ENCODE measurements around the gene IFNAR1.
"Not testable (repeated sequence)": the region's sequence is repeated elsewhere in the genome, so short reads cannot be mapped to it uniquely, and the experiment has no call there.

The IFNAR1 gene

GRCh38 chr21:33355996-33356395 lies 31.2 kb downstream of the IFNAR1 start:
- H3K9me3 ChIP-seq (ENCODE audit: control insufficient read depth, low read depth, low read length) = no peaks in the 10 kb centered on the region
- H3K27me3 ChIP-seq (ENCODE audit: control insufficient read depth, insufficient read depth, low read length) = no peaks in the 10 kb centered on the region
- H3K27ac ChIP-seq (ENCODE audit: low read length) = no peak overlapping the region
- no peak overlapping the region for H3K4me3 ChIP-seq (ENCODE audit: low read length)
- H3K9ac ChIP-seq (ENCODE audit: low read length) = no peak overlapping the region
- peaks cover 2% of the 10 kb centered on the region for H3K4me1 ChIP-seq (ENCODE audit: control insufficient read depth, low read depth, low read length)
- peaks cover 4% of the 10 kb centered on the region for H3K36me3 ChIP-seq (ENCODE audit: control insufficient read depth, low read depth, low read length)

GRCh38 chr21:33357177-33357576 lies 32.4 kb downstream of the IFNAR1 start:
- H3K36me3 ChIP-seq (ENCODE audit: control insufficient read depth, low read depth, low read length) = peaks cover 4% of the 10 kb centered on the region

GRCh38 chr21:33359446-33359845 lies 34.7 kb downstream of the IFNAR1 start:
- Histone ChIP-seq H3K9ac (ENCODE audit: low read length) (no peak overlapping the region), H3K27me3 (ENCODE audit: control insufficient read depth, insufficient read depth, low read length) (no peaks in the 10 kb centered on the region), H3K4me1 (ENCODE audit: control insufficient read depth, low read depth, low read length) (peaks cover 16% of the 10 kb centered on the region), H3K27ac (ENCODE audit: low read length) (no peak overlapping the region), H3K9me3 (ENCODE audit: control insufficient read depth, low read depth, low read length) (no peaks in the 10 kb centered on the region), H3K36me3 (ENCODE audit: control insufficient read depth, low read depth, low read length) (peaks cover 4% of the 10 kb centered on the region), H3K4me3 (ENCODE audit: low read length) (no peak overlapping the region)

More at GRCh38 chr21:33357177-33357576, 32.4 kb downstream of the IFNAR1 start:
- Histone ChIP-seq H3K27me3 (ENCODE audit: control insufficient read depth, insufficient read depth, low read length) (no peaks in the 10 kb centered on the region), H3K9ac (ENCODE audit: low read length) (no peak overlapping the region), H3K4me3 (ENCODE audit: low read length) (no peak overlapping the region), H3K4me1 (ENCODE audit: control insufficient read depth, low read depth, low read length) (peaks cover 10% of the 10 kb centered on the region), H3K27ac (ENCODE audit: low read length) (no peak overlapping the region), H3K9me3 (ENCODE audit: control insufficient read depth, low read depth, low read length) (no peaks in the 10 kb centered on the region)

GRCh38 chr21:33360281-33360680 lies 35.5 kb downstream of the IFNAR1 start:
- H3K27ac ChIP-seq (ENCODE audit: low read length) = no peak overlapping the region
- peaks cover 2% of the 10 kb centered on the region for H3K36me3 ChIP-seq (ENCODE audit: control insufficient read depth, low read depth, low read length)
- H3K9me3 ChIP-seq (ENCODE audit: control insufficient read depth, low read depth, low read length) = no peaks in the 10 kb centered on the region
- no peak overlapping the region for H3K9ac ChIP-seq (ENCODE audit: low read length)
- H3K4me1 ChIP-seq (ENCODE audit: control insufficient read depth, low read depth, low read length) = peaks cover 16% of the 10 kb centered on the region
- H3K4me3 ChIP-seq (ENCODE audit: low read length) = no peak overlapping the region
- no peaks in the 10 kb centered on the region for H3K27me3 ChIP-seq (ENCODE audit: control insufficient read depth, insufficient read depth, low read length)

GRCh38 chr21:33360881-33361602 lies 36.3 kb downstream of the IFNAR1 start:
- Histone ChIP-seq H3K4me3 (ENCODE audit: low read length) (peak overlapping the region; percentile 46), H3K27ac (ENCODE audit: low read length) (no peak overlapping the region), H3K4me1 (ENCODE audit: control insufficient read depth, low read depth, low read length) (peaks cover 16% of the 10 kb centered on the region), H3K9ac (ENCODE audit: low read length) (no peak overlapping the region), H3K27me3 (ENCODE audit: control insufficient read depth, insufficient read depth, low read length) (no peaks in the 10 kb centered on the region), H3K36me3 (ENCODE audit: control insufficient read depth, low read depth, low read length) (no peaks in the 10 kb centered on the region), H3K9me3 (ENCODE audit: control insufficient read depth, low read depth, low read length) (no peaks in the 10 kb centered on the region)

GRCh38 chr21:33362044-33362555 lies 37.3 kb downstream of the IFNAR1 start:
- H3K36me3 ChIP-seq (ENCODE audit: control insufficient read depth, low read depth, low read length) = no peaks in the 10 kb centered on the region
- H3K27me3 ChIP-seq (ENCODE audit: control insufficient read depth, insufficient read depth, low read length) = no peaks in the 10 kb centered on the region
- H3K4me1 ChIP-seq (ENCODE audit: control insufficient read depth, low read depth, low read length) = peaks cover 16% of the 10 kb centered on the region
- H3K4me3 ChIP-seq (ENCODE audit: low read length) = peak overlapping the region; percentile 46
- peak overlapping the region; percentile 37 for H3K27ac ChIP-seq (ENCODE audit: low read length)
- peak overlapping the region; percentile 44 for H3K9ac ChIP-seq (ENCODE audit: low read length)
- peaks cover 4% of the 10 kb centered on the region for H3K9me3 ChIP-seq (ENCODE audit: control insufficient read depth, low read depth, low read length)

- H3K36me3 ChIP-seq (ENCODE audit: control insufficient read depth, low read depth, low read length) = not testable (repeated sequence)
Measured at GRCh38 chr21:33363911-33364609, 39.3 kb downstream of the IFNAR1 start.

GRCh38 chr21:33364830-33365229 lies 40.1 kb downstream of the IFNAR1 start:
- Histone ChIP-seq H3K4me1 (ENCODE audit: control insufficient read depth, low read depth, low read length) (peaks cover 16% of the 10 kb centered on the region), H3K27me3 (ENCODE audit: control insufficient read depth, insufficient read depth, low read length) (no peaks in the 10 kb centered on the region), H3K27ac (ENCODE audit: low read length) (no peak overlapping the region), H3K36me3 (ENCODE audit: control insufficient read depth, low read depth, low read length) (no peaks in the 10 kb centered on the region), H3K9me3 (ENCODE audit: control insufficient read depth, low read depth, low read length) (peaks cover 10% of the 10 kb centered on the region), H3K9ac (ENCODE audit: low read length) (no peak overlapping the region), H3K4me3 (ENCODE audit: low read length) (no peak overlapping the region)

More at GRCh38 chr21:33363911-33364609, 39.3 kb downstream of the IFNAR1 start:
- Histone ChIP-seq H3K4me1 (ENCODE audit: control insufficient read depth, low read depth, low read length) (peaks cover 16% of the 10 kb centered on the region), H3K9me3 (ENCODE audit: control insufficient read depth, low read depth, low read length) (peaks cover 10% of the 10 kb centered on the region)
- H3K27ac ChIP-seq (ENCODE audit: low read length); H3K9ac ChIP-seq (ENCODE audit: low read length); H3K27me3 ChIP-seq (ENCODE audit: control insufficient read depth, insufficient read depth, low read length); H3K4me3 ChIP-seq (ENCODE audit: low read length): not testable (repeated sequence)

GRCh38 chr21:33367309-33367973 lies 42.7 kb downstream of the IFNAR1 start:
- H3K4me3 ChIP-seq (ENCODE audit: low read length) = no peak overlapping the region
- no peaks in the 10 kb centered on the region for H3K36me3 ChIP-seq (ENCODE audit: control insufficient read depth, low read depth, low read length)
- H3K4me1 ChIP-seq (ENCODE audit: control insufficient read depth, low read depth, low read length) = peaks cover 4% of the 10 kb centered on the region
- H3K27me3 ChIP-seq (ENCODE audit: control insufficient read depth, insufficient read depth, low read length) = no peaks in the 10 kb centered on the region
- peaks cover 10% of the 10 kb centered on the region for H3K9me3 ChIP-seq (ENCODE audit: control insufficient read depth, low read depth, low read length)
- H3K9ac ChIP-seq (ENCODE audit: low read length) = no peak overlapping the region
- H3K27ac ChIP-seq (ENCODE audit: low read length) = no peak overlapping the region

- H3K27ac ChIP-seq (ENCODE audit: low read length) = no peak overlapping the region
- H3K9me3 ChIP-seq (ENCODE audit: control insufficient read depth, low read depth, low read length) = peaks cover 10% of the 10 kb centered on the region
- H3K4me1 ChIP-seq (ENCODE audit: control insufficient read depth, low read depth, low read length) = no peaks in the 10 kb centered on the region
Measured at GRCh38 chr21:33368124-33368523, 43.4 kb downstream of the IFNAR1 start.

GRCh38 chr21:33368576-33368975 lies 43.8 kb downstream of the IFNAR1 start:
- H3K4me1 ChIP-seq (ENCODE audit: control insufficient read depth, low read depth, low read length) = no peaks in the 10 kb centered on the region
- no peaks in the 10 kb centered on the region for H3K36me3 ChIP-seq (ENCODE audit: control insufficient read depth, low read depth, low read length)
- H3K4me3 ChIP-seq (ENCODE audit: low read length) = no peak overlapping the region
- H3K27ac ChIP-seq (ENCODE audit: low read length) = no peak overlapping the region
- no peaks in the 10 kb centered on the region for H3K27me3 ChIP-seq (ENCODE audit: control insufficient read depth, insufficient read depth, low read length)
- no peak overlapping the region for H3K9ac ChIP-seq (ENCODE audit: low read length)
- peaks cover 10% of the 10 kb centered on the region for H3K9me3 ChIP-seq (ENCODE audit: control insufficient read depth, low read depth, low read length)

More at GRCh38 chr21:33368124-33368523, 43.4 kb downstream of the IFNAR1 start:
- H3K9ac ChIP-seq (ENCODE audit: low read length) = no peak overlapping the region
- H3K36me3 ChIP-seq (ENCODE audit: control insufficient read depth, low read depth, low read length) = no peaks in the 10 kb centered on the region
- no peaks in the 10 kb centered on the region for H3K27me3 ChIP-seq (ENCODE audit: control insufficient read depth, insufficient read depth, low read length)
- H3K4me3 ChIP-seq (ENCODE audit: low read length) = no peak overlapping the region
